ENCODE results near the gene HOMER3. TPM values are rescaled to one million over a fixed set of nuclear protein-coding genes. Genes with fewer than 3 reads are reported as not detected.

Gene HOMER3
- total and polyA plus RNA-seq, 2 experiments from 2014 or later: 16.7 to 38.4 TPM

DNA sequence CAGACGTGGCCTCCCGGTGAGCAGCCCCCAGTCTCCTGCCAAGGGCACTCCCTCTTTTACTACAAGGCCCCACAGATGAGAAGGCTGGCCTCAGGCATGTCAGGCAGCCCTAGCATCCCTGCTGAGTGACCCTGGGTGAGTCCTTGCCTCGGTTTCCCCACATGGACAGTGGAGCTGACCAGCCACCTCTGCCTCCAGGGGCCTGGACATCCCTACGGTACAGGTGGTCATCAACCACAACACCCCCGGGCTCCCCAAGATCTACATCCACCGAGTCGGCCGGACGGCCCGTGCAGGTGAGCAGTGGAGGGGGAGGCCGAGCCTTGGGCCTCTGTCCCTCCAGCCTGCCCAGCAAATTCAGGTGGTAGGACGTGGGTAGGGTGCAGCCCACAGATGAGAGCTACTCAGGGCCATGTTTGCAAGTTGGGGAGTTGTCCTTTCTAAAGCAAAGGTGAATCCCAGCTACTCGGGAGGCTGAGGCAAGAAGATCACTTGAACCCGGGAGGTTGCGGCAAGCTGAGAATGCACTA is 16.3 kb downstream of the HOMER3 start (continued):
- TF ChIP-seq JUNB (IDR thresholded peaks at IDR 0.05; ENCODE audit: unreplicated experiment) (no peak), EZH2phosphoT487 (IDR thresholded peaks at IDR 0.05; ENCODE audit: unreplicated experiment) (no peak), EZH2 (IDR thresholded peaks at IDR 0.05; ENCODE audit: low read depth, unreplicated experiment) (no peak), ZNF114 (CRISPR knock-in tag; IDR thresholded peaks at IDR 0.05) (no peak), NANOG (IDR thresholded peaks at IDR 0.05; ENCODE audit: borderline replicate concordance) (no peak), STAT1 (IDR thresholded peaks at IDR 0.05; ENCODE audit: unreplicated experiment) (no peak), POLR2AphosphoS5 (IDR thresholded peaks at IDR 0.05; ENCODE audit: low read depth) (no peak), CREB1 (CRISPR knock-in tag; IDR thresholded peaks at IDR 0.05; ENCODE audit: low read depth) (no peak)
- TF ChIP-seq, protein P1, sequence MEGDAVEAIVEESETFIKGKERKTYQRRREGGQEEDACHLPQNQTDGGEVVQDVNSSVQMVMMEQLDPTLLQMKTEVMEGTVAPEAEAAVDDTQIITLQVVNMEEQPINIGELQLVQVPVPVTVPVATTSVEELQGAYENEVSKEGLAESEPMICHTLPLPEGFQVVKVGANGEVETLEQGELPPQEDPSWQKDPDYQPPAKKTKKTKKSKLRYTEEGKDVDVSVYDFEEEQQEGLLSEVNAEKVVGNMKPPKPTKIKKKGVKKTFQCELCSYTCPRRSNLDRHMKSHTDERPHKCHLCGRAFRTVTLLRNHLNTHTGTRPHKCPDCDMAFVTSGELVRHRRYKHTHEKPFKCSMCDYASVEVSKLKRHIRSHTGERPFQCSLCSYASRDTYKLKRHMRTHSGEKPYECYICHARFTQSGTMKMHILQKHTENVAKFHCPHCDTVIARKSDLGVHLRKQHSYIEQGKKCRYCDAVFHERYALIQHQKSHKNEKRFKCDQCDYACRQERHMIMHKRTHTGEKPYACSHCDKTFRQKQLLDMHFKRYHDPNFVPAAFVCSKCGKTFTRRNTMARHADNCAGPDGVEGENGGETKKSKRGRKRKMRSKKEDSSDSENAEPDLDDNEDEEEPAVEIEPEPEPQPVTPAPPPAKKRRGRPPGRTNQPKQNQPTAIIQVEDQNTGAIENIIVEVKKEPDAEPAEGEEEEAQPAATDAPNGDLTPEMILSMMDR (conservative IDR thresholded peaks at IDR 0.05; ENCODE audit: low read depth in 2 of 2): no peak

DNA sequence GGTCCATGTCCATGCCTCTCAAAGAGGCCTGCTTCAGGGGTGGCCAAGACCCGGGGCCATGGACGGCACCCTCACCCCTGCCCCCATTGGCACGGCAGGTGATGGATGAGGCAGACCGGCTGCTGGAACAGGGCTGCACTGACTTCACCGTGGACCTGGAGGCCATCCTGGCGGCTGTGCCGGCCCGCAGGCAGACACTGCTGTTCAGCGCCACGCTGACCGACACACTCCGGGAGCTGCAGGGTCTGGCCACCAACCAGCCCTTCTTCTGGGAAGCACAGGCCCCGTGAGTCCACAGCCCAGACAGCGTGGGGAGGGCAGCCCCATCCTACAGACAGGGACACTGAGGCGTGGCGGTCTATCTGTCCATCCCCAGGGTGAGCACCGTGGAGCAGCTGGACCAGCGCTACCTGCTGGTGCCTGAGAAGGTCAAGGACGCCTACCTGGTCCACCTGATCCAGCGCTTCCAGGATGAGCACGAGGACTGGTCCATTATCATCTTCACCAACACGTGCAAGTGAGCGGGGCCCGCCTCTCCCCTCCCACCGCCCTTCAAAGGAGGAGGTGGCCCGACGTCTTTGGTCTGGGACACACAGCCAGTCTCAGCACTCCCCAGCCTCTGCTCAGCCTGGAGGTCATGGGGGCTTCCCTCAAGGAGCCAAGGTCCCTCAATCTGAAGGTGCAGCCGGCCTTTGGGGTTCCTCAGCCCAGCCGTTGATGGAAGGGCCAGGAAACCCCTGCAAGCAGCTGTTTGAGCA is 18.6 kb downstream of the HOMER3 start:
- Histone ChIP-seq H3K27me3 (ENCODE audit: insufficient read depth) (no peaks in the 10 kb centered on the region), H3K4me1 (ENCODE audit: insufficient read depth) (0 out of 2 replicates have a peak, but pooled peaks cover 9% of the 10 kb centered on the region), H3K4me2 (no peak overlapping the region), H3K9me2 (ENCODE audit: insufficient read depth) (no peaks in the 10 kb centered on the region), H3F3A (replicated peaks; ENCODE audit: low read depth) (0 out of 2 replicates have a peak, but pooled peaks cover 3% of the 10 kb centered on the region), H3K4me3 (no peak overlapping the region), H2AFZ (no peak overlapping the region), H4K20me1 (replicated peaks; ENCODE audit: insufficient read depth) (peaks cover 3% of the 10 kb centered on the region; the same call in 1 of the 2 replicates), H3K27ac (ENCODE audit: low read depth) (no peak overlapping the region), H3K79me2 (replicated peaks; ENCODE audit: insufficient read depth) (peaks cover 31% of the 10 kb centered on the region), H3K36me3 (ENCODE audit: insufficient read depth) (no peaks in the 10 kb centered on the region; the same call in 1 of the 2 replicates)
- no peak for ATAC-seq
- Mint-ChIP-seq H3K9me3 (no peaks in the 10 kb centered on the region; the same call in 2 of the 3 replicates), H3K36me3 (ENCODE audit: low read depth) (peaks cover 59% of the 10 kb centered on the region), H3K27me3 (ENCODE audit: insufficient read depth, low read depth, poor library complexity) (peaks cover 12% of the 10 kb centered on the region), H3K27ac (no peak overlapping the region), H3K4me1 (peaks cover 9% of the 10 kb centered on the region), H3K4me3 (no peak overlapping the region)
- TF ChIP-seq NANOG (IDR thresholded peaks at IDR 0.05; ENCODE audit: borderline replicate concordance) (no peak), POLR2AphosphoS5 (IDR thresholded peaks at IDR 0.05; ENCODE audit: low read depth) (0 out of 2 replicates have a peak, but pooled peaks have one; percentile 2)
- DNase-seq (ENCODE audit: low spot score): no peak

DNA sequence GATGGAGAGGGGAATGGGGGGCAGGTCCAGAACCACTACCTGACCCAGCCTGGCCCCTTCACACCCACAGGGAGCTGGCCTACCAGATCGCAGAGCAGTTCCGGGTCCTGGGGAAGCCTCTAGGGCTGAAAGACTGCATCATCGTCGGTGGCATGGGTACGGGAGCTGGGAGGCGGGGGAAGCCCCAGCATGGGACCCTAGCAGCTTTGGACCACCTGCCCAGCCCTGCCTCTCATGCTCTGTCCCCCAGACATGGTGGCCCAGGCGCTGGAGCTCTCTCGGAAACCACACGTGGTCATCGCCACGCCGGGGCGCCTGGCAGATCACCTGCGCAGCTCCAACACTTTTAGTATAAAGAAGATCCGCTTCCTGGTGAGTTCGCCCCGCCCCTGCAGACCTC is 19.4 kb downstream of the HOMER3 start:
- Mint-ChIP-seq H3K27ac (no peak overlapping the region), H3K36me3 (ENCODE audit: low read depth) (peaks cover 57% of the 10 kb centered on the region), H3K27me3 (ENCODE audit: insufficient read depth, low read depth, poor library complexity) (peaks cover 12% of the 10 kb centered on the region), H3K4me3 (peak overlapping the region; percentile 93; the same call in 2 of the 3 replicates), H3K9me3 (no peaks in the 10 kb centered on the region; the same call in 2 of the 3 replicates), H3K4me1 (peaks cover 9% of the 10 kb centered on the region)
- H3K27me3 ChIP-seq (ENCODE audit: insufficient read depth): no peaks in the 10 kb centered on the region
- H4K20me1 ChIP-seq (replicated peaks; ENCODE audit: insufficient read depth): peaks cover 3% of the 10 kb centered on the region; the same call in 1 of the 2 replicates
- no peaks in the 10 kb centered on the region; the same call in 1 of the 2 replicates for H3K36me3 ChIP-seq (ENCODE audit: insufficient read depth)
- no peak overlapping the region for H3K27ac ChIP-seq (ENCODE audit: low read depth)
- no peaks in the 10 kb centered on the region for H3K9me2 ChIP-seq (ENCODE audit: insufficient read depth)
- H3K4me2 ChIP-seq: no peak overlapping the region
- ATAC-seq: no peak
- H3K79me2 ChIP-seq (replicated peaks; ENCODE audit: insufficient read depth): peaks cover 37% of the 10 kb centered on the region
- H3K4me3 ChIP-seq: no peak overlapping the region
- no peak for DNase-seq (ENCODE audit: low spot score)
- H2AFZ ChIP-seq: no peak overlapping the region
- 0 out of 2 replicates have a peak, but pooled peaks cover 3% of the 10 kb centered on the region for H3F3A ChIP-seq (replicated peaks; ENCODE audit: low read depth)
- H3K4me1 ChIP-seq (ENCODE audit: insufficient read depth): 0 out of 2 replicates have a peak, but pooled peaks cover 9% of the 10 kb centered on the region
- TF ChIP-seq EZH2phosphoT487 (IDR thresholded peaks at IDR 0.05; ENCODE audit: unreplicated experiment): no peak
- TF ChIP-seq, protein P1 (conservative IDR thresholded peaks at IDR 0.05; ENCODE audit: low read depth in 2 of 2): no peak

Data from GM23338 (cell line).